Kidney (tissue), 14 donors: ENCODE results near the gene CHD5. TPM values are rescaled to one million over a fixed set of nuclear protein-coding genes. Genes with fewer than 3 reads are reported as not detected.

Source experiments
- DNase-seq, 5 donors: peaks; one replicate each; pipeline ENCODE4 v3.0.0-alpha.2; 2013 to 2020
- FAIRE-seq: peaks from 2 replicates; lab custom pipeline; 2012; peaks lifted over from hg19 to GRCh38; lab: Jason Lieb, UNC
- H3K27ac ChIP-seq, 2 donors: one replicate each; pipeline ENCODE4 v1.7.0; 2013; ENCODE audit warnings: low read depth in 2 of 2, low read length in 2 of 2, inconsistent platforms in 1 of 2
- H3K27me3 ChIP-seq: one replicate; pipeline ENCODE4 v1.7.1; 2013; ENCODE audit warnings: low read length, inconsistent platforms; ENCODE audit not compliant: control insufficient read depth, insufficient read depth
- H3K36me3 ChIP-seq, 3 donors: one replicate each; pipeline versions ENCODE4 v1.7.0 to v1.7.1; 2013; ENCODE audit warnings: low read length in 3 of 3, control low read depth in 1 of 3, inconsistent platforms in 1 of 3; ENCODE audit not compliant: insufficient read depth in 3 of 3, control insufficient read depth in 2 of 3
- H3K4me1 ChIP-seq, 3 donors: one replicate each; pipeline versions ENCODE4 v1.7.0 to v1.7.1; 2013; ENCODE audit warnings: low read length in 3 of 3, inconsistent platforms in 1 of 3, low read depth in 1 of 3; ENCODE audit not compliant: control insufficient read depth in 2 of 3, insufficient read depth in 2 of 3
- H3K4me3 ChIP-seq, 3 donors: one replicate each; pipeline versions ENCODE4 v1.7.0 to v1.8.1; 2013; ENCODE audit warnings: low read length in 3 of 3, control low read depth in 1 of 3, inconsistent platforms in 1 of 3
- H3K9ac ChIP-seq, 3 donors: one replicate each; pipeline versions ENCODE4 v1.7.0 to v1.7.1; 2013; ENCODE audit warnings: low read length in 3 of 3, control low read depth in 1 of 3, inconsistent platforms in 1 of 3
- H3K9me3 ChIP-seq, 3 donors: one replicate each; pipeline versions ENCODE4 v1.7.0 to v1.7.1; 2013; ENCODE audit warnings: low read length in 3 of 3, control low read depth in 1 of 3, inconsistent platforms in 1 of 3; ENCODE audit not compliant: control insufficient read depth in 2 of 3, insufficient read depth in 1 of 3
- intact Hi-C: fragments of 100-400 bp; cut with DNase I; formaldehyde crosslinking; loops from one replicate; pipeline ENCODE4 v1.11.1; 2022
- polyA plus RNA-seq: library from polyadenylated mRNA; stranded (reverse); fragments of 350-450 nt; fragmentation: Illumina TruSeq; extraction: RNeasy Lipid Tissue Mini Kit (QIAGEN cat#74804); gene quantifications from one replicate; pipeline ENCODE4 v1.2.3, GENCODE V29; 2014; ENCODE audit warnings: low read depth, low replicate concordance; ENCODE audit not compliant: insufficient read depth
- total RNA-seq: library from RNA; stranded (reverse); fragmentation: NEBNext Ultra II Directional; extraction: Animal tissue kit (Norgen Biotek cat#: 25700); gene quantifications from one replicate; pipeline ENCODE4 v1.2.1, GENCODE V29; 2021
- TF ChIP-seq, protein P1 (sequence below): IDR thresholded peaks from 3 replicates; pipeline ENCODE4 v1.5.1; 2012; ENCODE audit warnings: mild to moderate bottlenecking, moderate library complexity, borderline replicate concordance; ENCODE audit not compliant: insufficient read depth; ENCODE audit errors: extremely low read depth
- donor health status: control.
- donor health status: control.
- donor health status: control.
- donor health status: control.
- donor health status: control.
- donor health status: DM: yes; HTN: yes; CAD: no.
- donor health status: Normal renal cell carcinoma (clear cell type).

CHD5 gene
- total and polyA plus RNA-seq, 2 donors from 2014 or later = 0.54 to 0.85 TPM

DNA sequence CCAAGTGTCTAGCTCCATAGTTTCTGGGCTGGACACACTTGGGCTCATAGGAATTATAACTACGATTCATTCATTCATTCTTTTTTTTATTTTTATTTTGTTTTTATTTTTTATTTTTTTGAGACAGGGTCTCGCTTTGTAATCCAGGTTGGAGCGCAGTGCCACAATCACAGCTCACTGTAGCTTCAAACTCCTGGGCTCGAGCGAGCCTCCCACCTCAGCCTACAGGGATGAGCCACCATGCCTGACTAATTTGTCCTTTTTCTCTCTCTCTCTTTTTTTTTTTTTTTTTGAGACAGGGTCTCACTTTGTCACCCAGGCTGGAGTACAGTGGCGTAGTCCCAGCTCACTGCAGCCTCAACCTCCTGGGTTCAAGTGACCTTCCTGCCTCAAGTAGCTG, 92.2 kb downstream of the CHD5 start:
- intact Hi-C loops = no loop called here

DNA sequence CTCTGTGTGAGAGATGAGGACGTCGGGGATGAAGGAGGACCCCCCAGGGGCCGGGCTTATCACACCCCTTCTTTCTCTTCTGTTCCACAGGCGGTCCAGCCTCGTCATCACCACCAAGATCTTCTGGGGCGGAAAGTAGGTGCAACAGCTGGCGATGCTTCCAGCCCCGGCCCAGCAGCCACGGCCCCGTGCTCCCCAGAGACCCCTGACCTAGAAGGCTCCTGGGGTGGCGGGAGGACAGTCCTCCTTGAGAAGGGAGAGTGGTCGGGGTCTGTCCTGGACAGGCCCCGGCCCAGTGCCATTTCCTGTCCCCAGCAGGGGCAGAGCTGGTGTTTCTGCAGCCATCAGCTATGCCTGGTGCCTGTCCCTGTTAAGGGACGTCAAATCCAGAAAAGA, 92.7 kb downstream of the CHD5 start:
- H3K27me3 ChIP-seq = no peaks in the 10 kb centered on the region
- no peak overlapping the region for H3K9ac ChIP-seq
- H3K36me3 ChIP-seq = no peaks in the 10 kb centered on the region
- DNase-seq (no peak), FAIRE-seq (no peak)
- intact Hi-C loops = no loop called here
- H3K27ac ChIP-seq = no peak overlapping the region
- H3K4me1 ChIP-seq = no peaks in the 10 kb centered on the region
- TF ChIP-seq, protein P1, sequence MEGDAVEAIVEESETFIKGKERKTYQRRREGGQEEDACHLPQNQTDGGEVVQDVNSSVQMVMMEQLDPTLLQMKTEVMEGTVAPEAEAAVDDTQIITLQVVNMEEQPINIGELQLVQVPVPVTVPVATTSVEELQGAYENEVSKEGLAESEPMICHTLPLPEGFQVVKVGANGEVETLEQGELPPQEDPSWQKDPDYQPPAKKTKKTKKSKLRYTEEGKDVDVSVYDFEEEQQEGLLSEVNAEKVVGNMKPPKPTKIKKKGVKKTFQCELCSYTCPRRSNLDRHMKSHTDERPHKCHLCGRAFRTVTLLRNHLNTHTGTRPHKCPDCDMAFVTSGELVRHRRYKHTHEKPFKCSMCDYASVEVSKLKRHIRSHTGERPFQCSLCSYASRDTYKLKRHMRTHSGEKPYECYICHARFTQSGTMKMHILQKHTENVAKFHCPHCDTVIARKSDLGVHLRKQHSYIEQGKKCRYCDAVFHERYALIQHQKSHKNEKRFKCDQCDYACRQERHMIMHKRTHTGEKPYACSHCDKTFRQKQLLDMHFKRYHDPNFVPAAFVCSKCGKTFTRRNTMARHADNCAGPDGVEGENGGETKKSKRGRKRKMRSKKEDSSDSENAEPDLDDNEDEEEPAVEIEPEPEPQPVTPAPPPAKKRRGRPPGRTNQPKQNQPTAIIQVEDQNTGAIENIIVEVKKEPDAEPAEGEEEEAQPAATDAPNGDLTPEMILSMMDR = no peak
- H3K9me3 ChIP-seq = no peaks in the 10 kb centered on the region
- H3K4me3 ChIP-seq = no peak overlapping the region

More for the DNA sequence above, 92.2 kb downstream of the CHD5 start:
- Histone ChIP-seq H3K9ac (no peak overlapping the region), H3K36me3 (no peaks in the 10 kb centered on the region), H3K27me3 (no peaks in the 10 kb centered on the region), H3K27ac (no peak overlapping the region), H3K4me3 (no peak overlapping the region), H3K9me3 (no peaks in the 10 kb centered on the region), H3K4me1 (no peaks in the 10 kb centered on the region)
- TF ChIP-seq, protein P1 = no peak
- FAIRE-seq = no peak
- DNase-seq = no peak

DNA sequence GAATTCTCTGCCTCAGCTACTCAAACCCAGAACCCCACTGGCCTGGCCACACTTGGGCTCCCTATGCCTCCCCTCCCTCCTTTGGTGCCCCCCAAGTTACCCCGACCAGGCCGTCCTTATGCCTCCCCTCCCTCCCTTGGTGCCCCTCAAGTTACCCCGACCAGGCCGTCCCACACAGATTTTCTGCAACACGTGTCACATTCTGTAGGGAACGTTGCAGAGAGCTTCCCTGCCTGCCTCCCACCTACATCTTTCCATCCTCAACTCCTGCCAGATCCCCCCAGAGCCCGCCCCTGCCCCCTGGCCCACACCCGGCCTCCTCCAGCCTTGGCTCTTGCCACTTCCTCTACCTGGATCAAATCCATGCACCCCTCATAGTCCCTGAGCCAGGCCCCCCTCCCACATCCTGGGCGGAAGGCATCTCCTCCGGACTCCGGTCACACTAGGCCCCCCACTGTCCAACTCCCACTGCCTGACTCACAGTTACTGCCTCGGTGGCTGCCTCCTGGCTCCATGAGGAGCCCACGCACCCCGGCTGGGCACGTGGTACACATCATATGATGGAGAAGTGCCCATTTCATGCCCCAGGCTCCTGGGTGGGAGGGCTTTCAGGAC, 93.3 kb downstream of the CHD5 start:
- Histone ChIP-seq H3K36me3 (no peaks in the 10 kb centered on the region), H3K27ac (no peak overlapping the region), H3K9me3 (no peaks in the 10 kb centered on the region), H3K27me3 (no peaks in the 10 kb centered on the region), H3K4me3 (no peak overlapping the region), H3K9ac (no peak overlapping the region), H3K4me1 (no peaks in the 10 kb centered on the region)
- intact Hi-C loops = no loop called here
- DNase-seq = peak in 1 of 5 donors; percentile 16
- TF ChIP-seq, protein P1 = no peak
- no peak for FAIRE-seq

DNA sequence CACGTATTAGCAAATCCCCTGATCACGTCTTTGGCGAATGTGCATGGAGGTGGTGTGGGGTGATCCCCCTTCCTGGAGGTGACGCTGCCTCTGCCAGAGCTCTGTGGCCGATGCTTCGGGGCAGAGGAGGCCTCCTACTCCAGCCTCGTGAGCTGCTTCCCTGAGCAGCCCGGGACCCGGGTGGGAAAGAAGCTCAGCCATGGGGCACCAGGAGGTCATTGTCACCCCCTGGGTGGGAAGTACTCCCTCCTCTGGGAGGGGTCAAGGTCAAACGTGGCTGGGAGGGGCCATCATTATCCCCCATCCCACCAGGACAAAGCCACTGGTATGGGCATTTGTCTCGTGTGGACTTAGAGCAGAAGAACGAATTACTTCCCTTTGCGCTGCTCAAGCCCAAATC, 93.8 kb downstream of the CHD5 start:
- no peaks in the 10 kb centered on the region for H3K27me3 ChIP-seq
- H3K9me3 ChIP-seq = no peaks in the 10 kb centered on the region
- intact Hi-C loops = no loop called here
- TF ChIP-seq, protein P1 = no peak
- H3K27ac ChIP-seq = no peak overlapping the region
- no peak overlapping the region for H3K4me3 ChIP-seq
- DNase-seq (no peak), FAIRE-seq (no peak)
- no peak overlapping the region for H3K9ac ChIP-seq
- no peaks in the 10 kb centered on the region for H3K4me1 ChIP-seq
- H3K36me3 ChIP-seq = no peaks in the 10 kb centered on the region
